HUDEP-2 (cell line): ENCODE data around the gene OR51E1.

ENCODE experiments used
- DNase-seq, 76 experiments: peaks; one replicate each; lab custom pipeline; 2025; ENCODE audit not compliant: unreplicated experiment in 76 of 76; lab: John Stamatoyannopoulos, UW

The OR51E1 gene

GRCh38 chr11:4647766-4648165 lies 4.0 kb downstream of the OR51E1 start:
- no peak for DNase-seq

GRCh38 chr11:4654635-4655369 lies 11.0 kb downstream of the OR51E1 start:
- no peak for DNase-seq

- DNase-seq = no peak
Observed at GRCh38 chr11:4658629-4659445, 15.1 kb downstream of the OR51E1 start.

GRCh38 chr11:4662876-4663275 lies 19.1 kb downstream of the OR51E1 start:
- DNase-seq = no peak

GRCh38 chr11:4664183-4664582 lies 20.4 kb downstream of the OR51E1 start:
- no peak for DNase-seq

GRCh38 chr11:4664786-4665185 lies 21.0 kb downstream of the OR51E1 start:
- no peak for DNase-seq

GRCh38 chr11:4665424-4665823 lies 21.6 kb downstream of the OR51E1 start:
- DNase-seq = no peak

GRCh38 chr11:4671741-4672140 lies 28.0 kb downstream of the OR51E1 start:
- no peak for DNase-seq

GRCh38 chr11:4672470-4672869 lies 28.7 kb downstream of the OR51E1 start:
- no peak for DNase-seq

- DNase-seq = no peak
Observed at GRCh38 chr11:4673781-4674180, 30.0 kb downstream of the OR51E1 start.

GRCh38 chr11:4677948-4678347 lies 34.2 kb downstream of the OR51E1 start:
- DNase-seq = no peak

GRCh38 chr11:4680341-4680740 lies 36.6 kb downstream of the OR51E1 start:
- no peak for DNase-seq

GRCh38 chr11:4682623-4683419 lies 39.0 kb downstream of the OR51E1 start:
- no peak for DNase-seq

GRCh38 chr11:4684631-4685285 lies 41.0 kb downstream of the OR51E1 start:
- no peak for DNase-seq

GRCh38 chr11:4695442-4695841 lies 51.7 kb downstream of the OR51E1 start:
- no peak for DNase-seq

- no peak for DNase-seq
Observed at GRCh38 chr11:4697585-4697984, 53.8 kb downstream of the OR51E1 start, which contains the start of gene OR51E2. Gene OR51E2 (minus strand): TSS chr11:4697853. CDS start chr11:4682711, 15,142 bp downstream.

GRCh38 chr11:4699697-4700435 lies 56.1 kb downstream of the OR51E1 start:
- DNase-seq = no peak

GRCh38 chr11:4700436-4700820 lies 56.6 kb downstream of the OR51E1 start:
- no peak for DNase-seq

- no peak for DNase-seq
Observed at GRCh38 chr11:4704054-4704789, 60.4 kb downstream of the OR51E1 start, which contains the start of gene MMP26. Gene MMP26 (plus strand): TSS chr11:4704784.
